Pancreas (tissue), 10 donors: Measurements from ENCODE around the gene SYTL3. TPM values are rescaled to one million over a fixed set of nuclear protein-coding genes. Genes with fewer than 3 reads are reported as not detected.
A peak's percentile ranks its signal among the peaks of the same experiment; 100 is the strongest.

Experiments
- ATAC-seq, 4 donors: fragments of 200-7000 bp; cut with Tn5 transposase; one replicate each; pipeline versions ENCODE4 v1.8.0 to v1.9.1; 2020; ENCODE audit warnings: mild to moderate bottlenecking in 4 of 4, moderate library complexity in 4 of 4
- DNase-seq, 6 donors: peaks; one replicate each; pipeline ENCODE4 v3.0.0-alpha.2; 2020
- FAIRE-seq: peaks from 2 replicates; lab custom pipeline; 2012; peaks lifted over from hg19 to GRCh38; lab: Jason Lieb, UNC
- H3K27ac ChIP-seq, 4 donors: fragments of 200-600 bp; sonication (generic); 1 replicate in 3 of 4; 2 replicates in 1 of 4; pipeline versions ENCODE4 v1.5.0 to v1.8.0; 2020
- H3K27me3 ChIP-seq, 4 donors: fragments of 200-600 bp; one replicate each; pipeline ENCODE4 v1.8.0; 2021
- H3K36me3 ChIP-seq, 3 donors: fragments of 200-600 bp; sonication (generic) in 1 of 3; one replicate each; pipeline versions ENCODE4 v1.5.0 to v1.8.0; 2020 to 2021
- H3K4me1 ChIP-seq, 3 donors: fragments of 200-600 bp; one replicate each; pipeline ENCODE4 v1.8.0; 2021
- H3K4me3 ChIP-seq, 4 donors: fragments of 200-600 bp; sonication (generic) in 2 of 4; one replicate each; pipeline versions ENCODE4 v1.5.0 to v1.8.0; 2020 to 2021
- H3K9me3 ChIP-seq, 4 donors: fragments of 200-600 bp; one replicate each; pipeline ENCODE4 v1.8.0; 2021
- CTCF ChIP-seq, 4 donors: fragments of 200-600 bp; sonication (generic) in 3 of 4; IDR thresholded peaks; one replicate each; pipeline versions ENCODE4 v1.5.0 to v1.8.0; 2021; ENCODE audit warnings: antibody characterized with exemption in 4 of 4
- WGBS, 2 donors: extraction: QIAGEN DNeasy Blood & Tissue Kit; methylation state at CpG; one replicate each; pipeline ENCODE4 v1.1.7; 2013; 5-methylcytosine and 5-hydroxymethylcytosine counted together
- intact Hi-C, 3 donors: fragments of 100-400 bp; cut with DNase I; formaldehyde crosslinking; loops; one replicate each; pipeline versions ENCODE4 v1.11.1 to v1.14.2; 2022
- polyA plus RNA-seq, 2 donors: library from polyadenylated mRNA; stranded (reverse); fragments of 200-250 nt; gene quantifications; one replicate each; pipeline ENCODE4 v1.2.3, GENCODE V29; 2013
- total RNA-seq, 6 donors: library from RNA; stranded (reverse); fragmentation: NEBNext Ultra II Directional in 4 of 6; extraction: Animal tissue kit (Norgen Biotek cat#: 25700) in 4 of 6; gene quantifications; one replicate each; pipeline versions ENCODE4 v1.2.1 to v1.2.4, GENCODE V29; 2021 to 2023
- donor health status: healthy with polysubstance abuse.
- donor health status: DM: no; HTN: no; CAD: no; lungs with moderate emphysema.
- donor health status: DM: no; HTN: no; CAD: no.
- donor health status: control.
- donor health status: control.
- donor health status: Bipolar disorder and iron deficiency.
- donor health status: DM: yes; HTN: yes; CAD: no.
- donor health status: DM: no; HTN: no; CAD: no.
- donor health status: DM: no; HTN: no; CAD: no.
- donor health status: DM: yes; HTN: yes; CAD: no.

The SYTL3 gene
- total and polyA plus RNA-seq, 8 donors, result 0.28 to 1.9 (median 0.83) TPM

DNA sequence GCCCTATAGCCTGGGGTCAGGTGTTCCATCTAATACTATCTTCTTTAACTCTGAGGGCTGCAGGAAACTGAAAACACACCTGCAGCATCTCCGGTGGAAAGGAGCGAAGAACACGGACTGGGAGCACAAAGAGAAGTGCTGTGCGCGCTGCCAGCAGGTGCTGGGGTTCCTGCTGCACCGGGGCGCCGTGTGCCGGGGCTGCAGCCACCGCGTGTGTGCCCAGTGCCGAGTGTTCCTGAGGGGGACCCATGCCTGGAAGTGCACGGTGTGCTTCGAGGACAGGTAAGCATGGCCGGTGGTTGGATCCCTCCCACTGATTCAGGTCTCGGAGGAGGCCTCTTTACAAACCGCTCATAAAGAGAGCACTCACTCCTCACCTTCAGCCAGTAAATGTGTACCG lies 15.5 kb downstream of the SYTL3 start:
- TF ChIP-seq CTCF (IDR thresholded peaks at IDR 0.05), result no peak
- intact Hi-C loops, result no loop called here
- Histone ChIP-seq H3K36me3 (no peaks in the 10 kb centered on the region), H3K27me3 (no peaks in the 10 kb centered on the region), H3K4me3 (no peak overlapping the region), H3K9me3 (no peaks in the 10 kb centered on the region), H3K27ac (no peak overlapping the region), H3K4me1 (peaks cover 4 to 7% (median 4%) of the 10 kb centered on the region in 3 donors)
- WGBS, 2 donors, result 90 to 95% methylated on average over 18 of the region's 18 CpGs
- no peak for ATAC-seq
- no peak for DNase-seq
- no peak for FAIRE-seq

- peaks cover 4 to 7% (median 4%) of the 10 kb centered on the region in 3 donors for H3K4me1 ChIP-seq
- no peaks in the 10 kb centered on the region for H3K9me3 ChIP-seq
- no peak for DNase-seq
- no peak for TF ChIP-seq CTCF (IDR thresholded peaks at IDR 0.05)
- no peak for FAIRE-seq
- intact Hi-C loops, result no loop called here
- H3K27me3 ChIP-seq, result no peaks in the 10 kb centered on the region
- H3K27ac ChIP-seq, result peak overlapping the region in 2 of 4 donors; percentile 36 to 62
- no peak overlapping the region for H3K4me3 ChIP-seq
- H3K36me3 ChIP-seq, result no peaks in the 10 kb centered on the region
- WGBS, 2 donors, result 43 to 52% methylated on average over 14 of the region's 14 CpGs
- ATAC-seq, result peak in 3 of 4 donors; percentile 51 to 70 (median 68)
Measured at GRCh38 chr6:158666628-158667359, 16.9 kb downstream of the SYTL3 start.

DNA sequence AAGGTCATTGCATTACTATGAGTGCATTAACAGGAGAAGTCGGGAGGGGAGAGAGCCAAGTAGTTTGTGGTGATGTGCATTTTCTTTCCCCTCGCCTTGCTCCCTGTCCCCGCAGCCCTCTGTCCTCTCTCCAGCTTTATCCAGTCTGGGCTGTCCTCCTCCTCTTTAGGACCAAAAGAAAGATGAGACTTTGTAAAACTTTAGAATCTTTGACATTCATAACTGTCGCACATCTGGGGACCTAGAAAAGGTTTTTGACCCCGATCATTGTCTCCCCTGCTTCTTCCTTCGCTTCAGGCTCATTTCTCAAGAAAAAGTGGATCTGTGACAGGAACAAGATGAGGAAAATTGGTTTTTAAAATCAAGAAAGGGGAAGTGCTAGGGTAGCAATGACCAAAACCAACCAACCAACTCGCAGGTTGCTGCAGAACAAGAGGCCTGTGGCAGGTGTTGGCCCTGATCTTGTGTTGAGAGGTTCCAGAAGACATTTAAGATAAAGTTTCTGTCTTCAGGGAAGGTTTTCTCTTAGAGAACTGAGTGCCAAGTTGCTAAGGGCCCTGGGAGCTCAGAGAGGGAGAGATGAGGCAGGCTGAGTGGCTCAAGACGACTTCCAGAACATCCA lies 17.6 kb downstream of the SYTL3 start:
- H3K27ac ChIP-seq, result peak overlapping the region in 1 of 4 donors; percentile 36
- FAIRE-seq (no peak), DNase-seq (no peak), ATAC-seq (no peak)
- no peaks in the 10 kb centered on the region for H3K27me3 ChIP-seq
- WGBS, 2 donors, result 91 to 94% methylated on average over 8 of the region's 8 CpGs
- H3K4me3 ChIP-seq, result no peak overlapping the region
- TF ChIP-seq CTCF (IDR thresholded peaks at IDR 0.05), result no peak
- peaks cover 4 to 7% (median 4%) of the 10 kb centered on the region in 3 donors for H3K4me1 ChIP-seq
- H3K9me3 ChIP-seq, result no peaks in the 10 kb centered on the region
- H3K36me3 ChIP-seq, result no peaks in the 10 kb centered on the region
- intact Hi-C loops, result no loop called here

- no peak for FAIRE-seq
- peaks cover 4 to 7% (median 4%) of the 10 kb centered on the region in 3 donors for H3K4me1 ChIP-seq
- intact Hi-C loops, result no loop called here
Measured at GRCh38 chr6:158668707-158669103, 18.9 kb downstream of the SYTL3 start.

More at GRCh38 chr6:158668707-158669103, 18.9 kb downstream of the SYTL3 start:
- Histone ChIP-seq H3K4me3 (no peak overlapping the region), H3K9me3 (no peaks in the 10 kb centered on the region), H3K27ac (no peak overlapping the region), H3K36me3 (no peaks in the 10 kb centered on the region), H3K27me3 (no peaks in the 10 kb centered on the region)
- no peak for TF ChIP-seq CTCF (IDR thresholded peaks at IDR 0.05)
- DNase-seq, result no peak
- ATAC-seq, result no peak
- WGBS, 2 donors, result 79 to 87% methylated on average over 7 of the region's 7 CpGs
